Stimulated activated CD8-positive, alpha-beta memory T cell treated with anti-CD3 and anti-CD28 coated beads, Interleukin-15, amount 100 ng/mL, for 1 hour (primary cell): ENCODE data around the gene KCNJ8.
"Not testable (repeated sequence)": the region's sequence is repeated elsewhere in the genome, so short reads cannot be mapped to it uniquely, and the experiment has no call there.

Source experiments
- DNase-seq: peaks from one replicate; pipeline ENCODE4 v3.0.0-alpha.2; 2020; ENCODE audit warnings: low read depth

Gene KCNJ8

GRCh38 chr12:21774358-21775132 lies at the start of gene KCNJ8:
TSS of gene KCNJ8 (minus strand) at chr12:21774706. CDS start at chr12:21773616, 1,090 bp downstream.
- no peak for DNase-seq

GRCh38 chr12:21823581-21823980 lies 49.1 kb upstream of the KCNJ8 start:
- DNase-seq = no peak

- no peak for DNase-seq
Observed at GRCh38 chr12:21819678-21820077, 45.2 kb upstream of the KCNJ8 start.

- DNase-seq = no peak
Observed at GRCh38 chr12:21819236-21819635, 44.7 kb upstream of the KCNJ8 start.

GRCh38 chr12:21818627-21819026 lies 44.1 kb upstream of the KCNJ8 start:
- DNase-seq = no peak

GRCh38 chr12:21815306-21816062 lies 41.0 kb upstream of the KCNJ8 start:
- DNase-seq = no peak

- DNase-seq = no peak
Observed at GRCh38 chr12:21814814-21815213, 40.3 kb upstream of the KCNJ8 start.

GRCh38 chr12:21814327-21814726 lies 39.8 kb upstream of the KCNJ8 start:
- DNase-seq = no peak

GRCh38 chr12:21813751-21814150 lies 39.2 kb upstream of the KCNJ8 start:
- no peak for DNase-seq

- DNase-seq = no peak
Observed at GRCh38 chr12:21813125-21813524, 38.6 kb upstream of the KCNJ8 start.

GRCh38 chr12:21812340-21812739 lies 37.8 kb upstream of the KCNJ8 start:
- DNase-seq = not testable (repeated sequence)

- no peak for DNase-seq
Observed at GRCh38 chr12:21809100-21809499, 34.6 kb upstream of the KCNJ8 start.

GRCh38 chr12:21806255-21806654 lies 31.7 kb upstream of the KCNJ8 start:
- no peak for DNase-seq

- DNase-seq = no peak
Observed at GRCh38 chr12:21801522-21802288, 27.2 kb upstream of the KCNJ8 start.

- DNase-seq = no peak
Observed at GRCh38 chr12:21800011-21800410, 25.5 kb upstream of the KCNJ8 start.

GRCh38 chr12:21797539-21797938 lies 23.0 kb upstream of the KCNJ8 start:
- no peak for DNase-seq

GRCh38 chr12:21795648-21796328 lies 21.3 kb upstream of the KCNJ8 start:
- no peak for DNase-seq

- not testable (repeated sequence) for DNase-seq
Observed at GRCh38 chr12:21794807-21795595, 20.5 kb upstream of the KCNJ8 start.

GRCh38 chr12:21789687-21790086 lies 15.2 kb upstream of the KCNJ8 start:
- not testable (repeated sequence) for DNase-seq

GRCh38 chr12:21788089-21788983 lies 13.8 kb upstream of the KCNJ8 start:
- DNase-seq = no peak
